GM21360 (cell line): Measurements from ENCODE around the gene AP4M1.

Experiments
- ATAC-seq: cut with Tn5 transposase; IDR thresholded peaks from one replicate; pipeline ENCODE4 v1.9.1; 2021; ENCODE audit warnings: mild to moderate bottlenecking, moderate library complexity; ENCODE audit not compliant: unreplicated experiment

The AP4M1 gene

DNA sequence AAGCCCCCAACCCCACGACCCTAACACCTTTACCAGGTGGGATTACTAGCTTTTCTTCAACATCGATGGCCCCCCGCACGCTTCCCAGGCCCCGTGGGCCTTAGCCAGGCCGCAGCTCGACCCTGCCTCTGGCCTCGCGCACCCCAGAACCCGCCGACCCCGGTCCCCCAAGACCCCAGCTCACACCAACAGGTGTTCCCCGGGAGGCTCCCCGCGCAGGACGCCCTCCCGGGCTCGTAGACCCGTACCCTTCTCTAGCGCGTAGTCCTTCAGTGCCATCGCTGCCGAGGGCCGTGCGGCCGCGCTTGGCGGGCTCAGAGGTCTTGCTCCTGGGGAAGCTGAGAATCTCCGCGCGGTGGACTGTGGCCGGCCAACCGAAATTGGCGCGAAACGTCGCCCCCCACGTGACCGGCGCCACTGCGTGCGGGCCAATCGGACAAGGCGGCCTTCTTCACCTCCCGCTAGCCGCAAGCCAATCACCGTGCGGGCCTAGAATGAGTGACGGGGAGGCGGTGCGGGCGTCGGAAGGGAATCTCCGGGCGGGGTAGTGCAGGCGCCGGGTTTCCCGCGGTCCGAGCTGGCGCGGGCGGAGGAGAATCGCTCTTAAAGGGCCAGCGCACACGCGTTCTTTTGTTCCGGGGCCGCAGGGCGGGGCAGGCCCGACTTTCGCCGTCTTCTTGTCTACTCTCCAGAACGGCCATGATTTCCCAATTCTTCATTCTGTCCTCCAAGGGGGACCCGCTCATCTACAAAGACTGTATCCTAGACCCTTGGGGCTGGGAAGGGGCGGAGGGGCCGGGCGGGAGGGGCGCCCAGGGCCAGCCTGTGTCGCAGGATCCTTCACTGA lies at the start of gene AP4M1, which contains the start of gene MCM7:
Gene AP4M1, plus strand, starts transcription at position 628 of the 847 bp plus-strand sequence. Its CDS starts 72 bp downstream, at position 700.
Gene MCM7, minus strand, starts transcription at position 382 of the 847 bp plus-strand sequence. Its CDS starts 103 bp downstream, at position 279.
- peak; percentile 74 for ATAC-seq

DNA sequence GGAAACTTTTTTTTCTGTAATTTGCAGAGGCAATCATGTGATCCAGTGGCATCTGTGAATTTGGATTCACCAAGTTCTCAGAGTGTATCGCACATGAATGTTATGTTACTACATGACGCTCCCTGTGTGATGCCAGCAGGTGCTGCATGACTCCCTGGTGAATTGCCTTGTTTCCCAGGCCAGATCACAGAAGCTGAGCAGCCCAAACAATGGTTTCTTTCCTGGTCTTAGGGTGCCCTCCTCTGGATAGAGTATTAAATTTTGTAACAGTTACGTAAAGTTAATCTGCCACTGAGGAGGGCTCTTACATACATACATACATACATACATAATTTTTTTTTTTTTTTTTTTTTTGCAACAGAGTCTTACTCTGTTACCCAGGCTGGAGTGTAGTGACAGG lies 48.2 kb upstream of the AP4M1 start:
- ATAC-seq, result no peak

- ATAC-seq, result no peak
Measured at GRCh38 chr7:100057006-100057405, 44.4 kb upstream of the AP4M1 start.

- no peak for ATAC-seq
Measured at GRCh38 chr7:100059251-100059739, 42.1 kb upstream of the AP4M1 start.

DNA sequence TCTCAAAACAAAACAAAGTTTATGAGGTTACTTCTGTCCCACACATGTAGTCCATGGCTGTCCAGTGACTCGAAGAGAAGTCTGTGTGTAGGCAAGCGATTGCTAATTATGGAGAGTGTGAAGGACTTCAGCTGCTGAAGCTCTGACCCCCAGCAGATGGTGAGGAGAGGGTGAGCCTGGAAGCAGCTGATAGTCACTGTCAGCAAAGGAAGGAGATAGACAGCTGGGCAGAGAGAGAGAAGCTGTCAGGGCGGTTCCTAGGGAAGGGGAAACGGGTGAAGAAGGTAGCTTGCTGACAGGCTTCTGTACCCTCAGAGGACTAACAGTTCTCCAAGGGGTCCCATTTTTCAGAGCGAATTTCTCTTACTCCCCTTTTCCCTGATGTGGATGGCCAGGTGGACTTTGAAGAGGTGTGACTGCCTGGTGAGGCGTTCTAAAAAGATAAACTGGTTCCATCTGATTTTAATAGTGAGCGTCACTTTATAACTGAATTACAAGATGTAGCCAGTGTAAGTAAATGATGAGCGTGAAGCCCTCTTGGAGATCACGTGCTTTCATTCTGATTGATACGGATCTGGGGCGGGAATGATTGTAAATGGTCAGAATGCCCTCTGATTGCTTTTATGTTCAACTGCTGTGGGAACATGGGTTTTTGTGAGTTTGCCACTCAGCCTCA lies 39.8 kb upstream of the AP4M1 start:
- no peak for ATAC-seq

- no peak for ATAC-seq
Measured at GRCh38 chr7:100063376-100063775, 38.1 kb upstream of the AP4M1 start.

DNA sequence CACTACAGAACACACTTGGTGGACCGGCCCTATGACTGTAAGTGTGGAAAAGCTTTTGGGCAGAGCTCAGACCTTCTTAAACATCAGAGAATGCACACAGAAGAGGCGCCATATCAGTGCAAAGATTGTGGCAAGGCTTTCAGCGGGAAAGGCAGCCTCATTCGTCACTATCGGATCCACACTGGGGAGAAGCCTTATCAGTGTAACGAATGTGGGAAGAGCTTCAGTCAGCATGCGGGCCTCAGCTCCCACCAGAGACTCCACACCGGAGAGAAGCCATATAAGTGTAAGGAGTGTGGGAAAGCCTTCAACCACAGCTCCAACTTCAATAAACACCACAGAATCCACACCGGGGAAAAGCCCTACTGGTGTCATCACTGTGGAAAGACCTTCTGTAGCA lies 37.3 kb upstream of the AP4M1 start:
- ATAC-seq, result no peak

GRCh38 chr7:100065452-100066186 lies 35.8 kb upstream of the AP4M1 start:
- ATAC-seq, result no peak

GRCh38 chr7:100066953-100067352 lies 34.5 kb upstream of the AP4M1 start:
- no peak for ATAC-seq

- no peak for ATAC-seq
Measured at GRCh38 chr7:100069991-100070390, 31.5 kb upstream of the AP4M1 start.

- ATAC-seq, result no peak
Measured at GRCh38 chr7:100071018-100071723, 30.3 kb upstream of the AP4M1 start.

GRCh38 chr7:100072462-100072861 lies 29.0 kb upstream of the AP4M1 start:
- ATAC-seq, result no peak

DNA sequence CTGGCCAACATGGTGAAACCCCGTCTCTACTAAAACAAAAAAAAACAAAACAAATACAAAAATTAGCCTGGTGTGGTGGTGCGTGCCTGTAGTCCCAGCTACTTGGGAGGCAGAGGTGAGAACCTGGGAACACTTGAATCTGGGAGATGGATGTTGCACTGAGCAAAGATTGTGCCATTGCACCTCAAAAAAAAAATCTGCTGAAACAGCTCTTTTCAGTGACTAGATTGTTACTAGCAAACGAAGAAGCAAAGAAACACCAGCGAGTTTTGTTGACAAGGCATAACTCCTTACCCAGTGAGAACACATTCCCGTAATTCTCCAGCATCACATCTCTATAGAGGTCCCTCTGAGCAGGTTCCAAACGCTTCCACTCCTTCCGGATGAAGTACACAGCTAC lies 26.6 kb upstream of the AP4M1 start:
- no peak for ATAC-seq

- no peak for ATAC-seq
Measured at GRCh38 chr7:100075418-100075817, 26.0 kb upstream of the AP4M1 start.

GRCh38 chr7:100077205-100077604 lies 24.2 kb upstream of the AP4M1 start:
- no peak for ATAC-seq

DNA sequence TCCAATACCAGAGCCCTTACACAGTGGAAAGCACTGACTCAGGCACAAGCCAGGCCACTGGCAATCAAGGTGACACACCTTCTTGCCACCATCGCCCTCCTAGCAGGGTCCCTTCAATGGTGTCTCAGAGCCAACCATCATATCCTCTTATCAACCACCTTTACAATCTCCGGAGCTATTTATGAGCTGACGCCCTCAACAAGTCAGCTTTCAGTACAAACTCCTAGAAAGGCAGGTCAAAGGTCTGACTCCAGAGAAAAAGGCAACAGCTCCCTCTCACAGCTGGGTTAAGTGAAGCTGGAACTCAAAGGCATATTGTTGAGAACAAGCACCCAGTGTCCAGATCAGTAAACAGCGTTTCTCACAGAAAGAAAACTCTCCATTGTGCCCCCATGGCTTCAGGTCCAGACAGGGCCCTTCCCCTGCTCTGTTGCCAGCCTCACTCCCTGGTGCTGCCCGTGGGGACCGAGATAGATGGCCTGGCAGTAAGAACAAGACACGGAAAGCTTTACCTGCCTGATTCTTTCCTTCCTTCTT lies 22.4 kb upstream of the AP4M1 start:
- no peak for ATAC-seq

DNA sequence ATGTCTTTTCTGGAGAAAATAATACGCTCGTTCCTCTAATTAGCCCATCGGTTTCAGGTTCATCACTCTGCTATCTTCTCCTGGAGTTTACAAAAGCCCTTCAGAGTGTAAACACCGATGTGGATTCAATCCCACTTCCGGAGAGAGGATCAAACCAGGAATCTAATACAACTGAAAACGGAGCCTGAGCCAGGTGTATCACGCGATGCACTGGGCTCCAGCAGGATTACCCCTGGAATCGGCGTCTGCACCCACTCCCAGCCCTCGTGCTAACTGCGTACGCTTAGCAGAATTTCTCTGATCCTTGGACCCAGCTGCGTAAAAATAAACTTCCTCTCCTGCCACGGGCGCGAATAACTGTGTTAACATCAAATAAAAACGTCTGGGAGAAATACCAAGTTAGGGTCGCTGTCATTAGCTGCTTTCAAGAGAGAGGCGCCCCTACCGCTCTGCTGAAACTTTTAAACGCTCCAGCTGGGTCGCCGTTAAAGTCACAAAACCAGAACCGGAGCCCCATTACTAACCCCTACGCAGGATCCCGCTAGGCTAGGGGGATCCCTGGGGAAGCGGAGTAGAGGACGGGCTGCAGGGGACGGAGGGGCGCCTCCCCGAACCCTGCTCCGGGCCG lies 20.4 kb upstream of the AP4M1 start:
- no peak for ATAC-seq

DNA sequence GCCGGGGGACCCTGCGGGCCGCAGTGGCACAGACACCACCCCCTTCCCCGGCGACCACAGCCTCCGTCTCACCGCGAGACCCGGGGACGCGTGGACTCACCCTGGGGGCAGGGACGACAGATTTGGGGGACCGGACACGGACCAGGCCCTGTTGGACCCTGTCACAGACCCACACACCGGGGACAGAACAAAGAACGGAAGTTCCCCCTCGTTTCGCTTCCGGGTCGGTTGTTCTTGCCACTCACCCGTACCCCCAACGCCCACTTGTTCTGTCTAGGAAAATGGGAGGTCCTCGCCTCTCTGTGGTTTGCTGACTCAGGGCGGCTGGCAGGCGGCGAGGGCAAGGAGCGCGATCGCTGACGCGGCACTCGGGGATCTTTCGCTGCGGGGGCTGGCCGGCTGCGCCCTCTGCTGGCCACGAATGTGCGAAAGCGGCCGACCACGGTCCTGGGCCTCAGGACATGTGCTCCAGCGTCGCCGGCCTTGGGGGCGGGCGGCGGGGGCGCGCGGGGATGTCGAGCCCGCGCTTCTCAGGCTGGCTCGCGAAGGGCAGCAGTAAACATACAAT lies 19.8 kb upstream of the AP4M1 start, which contains the start of gene ZNF3:
Gene ZNF3, minus strand, starts transcription at position 189 of the 568 bp plus-strand sequence. CDS start 4,366 bp downstream, outside the sequence.
- ATAC-seq, result peak; percentile 73

GRCh38 chr7:100082978-100083377 lies 18.5 kb upstream of the AP4M1 start:
- ATAC-seq, result no peak
